HEK293 (cell line): Measurements from ENCODE around the gene CXCL17.
A peak's percentile ranks its signal among the peaks of the same experiment; 100 is the strongest.

Source experiments
- HOXC10 ChIP-seq: sonication (generic); formaldehyde crosslinking; IDR thresholded peaks from 2 replicates; pipeline ENCODE4 v1.8.1; 2023; ENCODE audit warnings: mild to moderate bottlenecking, missing genetic modification reagents
- HOXD13 ChIP-seq: sonication (generic); formaldehyde crosslinking; IDR thresholded peaks from 2 replicates; pipeline ENCODE4 v1.8.0; 2022; ENCODE audit warnings: missing genetic modification reagents, borderline replicate concordance
- KLF10 ChIP-seq: fragments of 450-650 bp; IDR thresholded peaks from 2 replicates; pipeline ENCODE4 v1.5.1; 2018; ENCODE audit warnings: missing biosample characterization, mild to moderate bottlenecking, missing genetic modification characterization
- KLF16 ChIP-seq: fragments of 450-650 bp; formaldehyde crosslinking; IDR thresholded peaks from 2 replicates; pipeline ENCODE4 v1.5.1; 2017; ENCODE audit warnings: missing biosample characterization, missing genetic modification characterization
- KLF7 ChIP-seq: fragments of 450-650 bp; formaldehyde crosslinking; IDR thresholded peaks from 2 replicates; pipeline ENCODE4 v1.5.1; 2016; ENCODE audit warnings: missing biosample characterization, missing genetic modification characterization, borderline replicate concordance
- PRDM2 ChIP-seq: fragments of 450-650 bp; formaldehyde crosslinking; IDR thresholded peaks from 2 replicates; pipeline ENCODE4 v1.5.1; 2016; ENCODE audit warnings: missing biosample characterization, missing genetic modification characterization, borderline replicate concordance
- PRDM4 ChIP-seq: fragments of 450-650 bp; formaldehyde crosslinking; IDR thresholded peaks from 2 replicates; pipeline ENCODE4 v1.5.1; 2017; ENCODE audit warnings: missing biosample characterization, missing genetic modification characterization
- RBAK ChIP-seq: fragments of 450-650 bp; formaldehyde crosslinking; IDR thresholded peaks from 2 replicates; pipeline ENCODE4 v1.5.1; 2016; ENCODE audit warnings: missing biosample characterization, missing genetic modification characterization
- SALL2 ChIP-seq: fragments of 450-650 bp; formaldehyde crosslinking; IDR thresholded peaks from 2 replicates; pipeline ENCODE4 v1.5.0; 2017; ENCODE audit warnings: missing biosample characterization, mild to moderate bottlenecking, missing genetic modification characterization, borderline replicate concordance
- SP3 ChIP-seq: fragments of 450-650 bp; formaldehyde crosslinking; IDR thresholded peaks from 2 replicates; pipeline ENCODE4 v1.5.1; 2016; ENCODE audit warnings: missing biosample characterization, missing genetic modification characterization
- ZBTB49 ChIP-seq: fragments of 450-650 bp; formaldehyde crosslinking; IDR thresholded peaks from 2 replicates; pipeline ENCODE4 v1.5.1; 2016; ENCODE audit warnings: missing biosample characterization, missing genetic modification characterization, low read depth
- ZFP3 ChIP-seq: fragments of 450-650 bp; formaldehyde crosslinking; IDR thresholded peaks from 2 replicates; pipeline ENCODE4 v1.5.1; 2016; ENCODE audit warnings: low read depth, missing biosample characterization, missing genetic modification characterization
- ZFP69B ChIP-seq: fragments of 450-650 bp; formaldehyde crosslinking; IDR thresholded peaks from 2 replicates; pipeline ENCODE4 v1.5.1; 2016; ENCODE audit warnings: missing biosample characterization, missing genetic modification characterization
- ZNF221 ChIP-seq: fragments of 450-650 bp; formaldehyde crosslinking; IDR thresholded peaks from 2 replicates; pipeline ENCODE4 v1.5.1; 2017; ENCODE audit warnings: missing biosample characterization, missing genetic modification characterization, borderline replicate concordance
- ZNF280D ChIP-seq: fragments of 450-650 bp; formaldehyde crosslinking; IDR thresholded peaks from 2 replicates; pipeline ENCODE4 v1.5.1; 2016; ENCODE audit warnings: missing biosample characterization, missing genetic modification characterization
- ZNF302 ChIP-seq: fragments of 450-650 bp; formaldehyde crosslinking; IDR thresholded peaks from 2 replicates; pipeline ENCODE4 v1.5.1; 2016; ENCODE audit warnings: missing biosample characterization, missing genetic modification characterization, low read depth
- ZNF335 ChIP-seq: fragments of 450-650 bp; formaldehyde crosslinking; conservative IDR thresholded peaks from 2 replicates; pipeline ENCODE4 v1.5.1; 2016; ENCODE audit warnings: missing biosample characterization, missing genetic modification characterization
- ZNF391 ChIP-seq: fragments of 450-650 bp; formaldehyde crosslinking; IDR thresholded peaks from 2 replicates; pipeline ENCODE4 v1.5.1; 2016; ENCODE audit warnings: low read depth, missing biosample characterization, missing genetic modification characterization, borderline replicate concordance
- ZNF423 ChIP-seq: fragments of 450-650 bp; formaldehyde crosslinking; IDR thresholded peaks from 2 replicates; pipeline ENCODE4 v1.5.1; 2016; ENCODE audit warnings: missing biosample characterization, missing genetic modification characterization
- ZNF544 ChIP-seq: fragments of 450-650 bp; formaldehyde crosslinking; IDR thresholded peaks from 2 replicates; pipeline ENCODE4 v1.5.0; 2017; ENCODE audit warnings: missing biosample characterization, missing genetic modification characterization
- ZNF561 ChIP-seq: fragments of 450-650 bp; IDR thresholded peaks from 2 replicates; pipeline ENCODE4 v1.5.1; 2018; ENCODE audit warnings: missing biosample characterization, missing genetic modification characterization, borderline replicate concordance
- ZNF677 ChIP-seq: fragments of 450-650 bp; IDR thresholded peaks from 2 replicates; pipeline ENCODE4 v1.5.0; 2018; ENCODE audit warnings: missing biosample characterization, mild to moderate bottlenecking, missing genetic modification characterization, moderate library complexity
- ZNF747 ChIP-seq: fragments of 450-650 bp; formaldehyde crosslinking; IDR thresholded peaks from 2 replicates; pipeline ENCODE4 v1.5.1; 2016; ENCODE audit warnings: missing biosample characterization, missing genetic modification characterization
- ZNF777 ChIP-seq: fragments of 450-650 bp; formaldehyde crosslinking; IDR thresholded peaks from 2 replicates; pipeline ENCODE4 v1.5.1; 2017; ENCODE audit warnings: missing biosample characterization, missing genetic modification characterization, borderline replicate concordance
- ZSCAN18 ChIP-seq: fragments of 450-650 bp; formaldehyde crosslinking; IDR thresholded peaks from 2 replicates; pipeline ENCODE4 v1.5.1; 2016; ENCODE audit warnings: missing biosample characterization, missing genetic modification characterization

CXCL17 gene

GRCh38 chr19:42433503-42434260 is 9.1 kb downstream of the CXCL17 start (continued):
- TF ChIP-seq KLF10 (no peak), ZNF544 (tag by site-specific recombination) (no peak), ZNF221 (tag by site-specific recombination) (no peak), PRDM4 (tag by site-specific recombination) (no peak), ZNF302 (tag by site-specific recombination) (no peak), SALL2 (no peak), HOXD13 (CRISPR knock-in tag) (no peak), SP3 (tag by site-specific recombination) (no peak), ZFP3 (no peak), ZNF391 (tag by site-specific recombination) (no peak), KLF7 (no peak), ZNF423 (tag by site-specific recombination) (no peak), RBAK (tag by site-specific recombination) (no peak), ZNF280D (tag by site-specific recombination) (no peak), ZSCAN18 (tag by site-specific recombination) (no peak), ZNF677 (tag by site-specific recombination) (no peak), ZNF777 (tag by site-specific recombination) (no peak), ZNF561 (tag by site-specific recombination) (no peak), ZNF747 (tag by site-specific recombination) (no peak), ZBTB49 (tag by site-specific recombination) (no peak), PRDM2 (tag by site-specific recombination) (no peak), ZFP69B (no peak), ZNF335 (tag by site-specific recombination) (peak; percentile 63), KLF16 (tag by site-specific recombination) (no peak), HOXC10 (CRISPR knock-in tag) (no peak)
